Stimulated activated CD8-positive, alpha-beta memory T cell treated with anti-CD3 and anti-CD28 coated beads, Interleukin-7, amount 100 ng/mL, for 4 hours (primary cell): ENCODE results near the gene TXNDC17.
"Not testable (repeated sequence)": the region's sequence is repeated elsewhere in the genome, so short reads cannot be mapped to it uniquely, and the experiment has no call there.

ENCODE experiments used
- DNase-seq, 2 donors: peaks; one replicate each; pipeline ENCODE4 v3.0.0-alpha.2; 2020; ENCODE audit warnings: low read depth in 2 of 2

The TXNDC17 gene

GRCh38 chr17:6640536-6641246, at the start of gene TXNDC17, which contains the start of gene KIAA0753:
Gene TXNDC17 (plus strand): TSS chr17:6641060. CDS start chr17:6641083, 23 bp downstream.
Gene KIAA0753 (minus strand): TSS chr17:6640711. CDS start chr17:6635103, 5,608 bp downstream.
- DNase-seq, result peak; percentile 77 to 90

DNA sequence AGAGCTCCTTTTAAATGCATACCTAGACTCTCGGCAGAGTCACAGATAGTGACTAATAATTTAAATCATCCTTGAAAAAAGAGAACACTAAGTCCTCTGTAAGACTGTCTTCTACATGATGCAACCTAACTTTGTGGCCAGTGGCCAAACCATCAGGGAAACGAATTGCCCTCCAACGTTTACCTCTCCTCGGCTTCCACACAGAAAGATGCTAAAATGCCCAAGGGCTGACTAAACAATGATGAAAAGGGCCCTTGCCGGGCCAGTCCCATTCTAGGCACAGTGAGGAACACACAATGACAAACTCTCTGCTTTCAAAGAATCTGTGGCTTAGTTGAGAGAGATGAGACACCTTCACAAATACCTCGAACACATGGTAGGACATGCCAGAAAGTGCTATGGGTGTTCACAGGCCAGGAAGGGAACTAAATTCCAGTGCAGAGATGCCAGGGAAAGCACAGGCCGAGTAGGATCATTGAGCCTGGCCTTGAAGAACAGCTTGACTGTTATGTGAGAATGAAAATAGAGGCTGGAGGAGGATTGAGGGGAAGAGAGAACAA, 49.2 kb upstream of the TXNDC17 start:
- no peak for DNase-seq

DNA sequence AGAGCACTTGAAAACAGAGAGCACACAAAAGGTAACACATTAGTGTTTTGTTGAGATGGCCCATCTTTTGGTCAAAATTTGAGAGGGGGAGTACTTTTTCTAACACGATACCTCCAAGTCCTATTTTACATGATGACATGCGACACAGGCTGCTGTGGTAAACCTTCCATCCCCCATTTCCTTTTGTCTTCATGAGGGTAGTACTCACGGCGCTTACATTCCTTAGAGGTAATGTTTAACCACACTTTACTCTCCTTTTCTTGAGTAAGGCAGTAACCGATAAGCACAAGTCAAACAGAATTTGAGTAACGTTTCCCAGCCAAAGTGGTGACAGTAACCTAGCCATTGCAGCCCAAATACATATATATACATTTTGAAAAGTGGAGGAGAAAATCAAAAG, 48.7 kb upstream of the TXNDC17 start:
- no peak for DNase-seq

DNA sequence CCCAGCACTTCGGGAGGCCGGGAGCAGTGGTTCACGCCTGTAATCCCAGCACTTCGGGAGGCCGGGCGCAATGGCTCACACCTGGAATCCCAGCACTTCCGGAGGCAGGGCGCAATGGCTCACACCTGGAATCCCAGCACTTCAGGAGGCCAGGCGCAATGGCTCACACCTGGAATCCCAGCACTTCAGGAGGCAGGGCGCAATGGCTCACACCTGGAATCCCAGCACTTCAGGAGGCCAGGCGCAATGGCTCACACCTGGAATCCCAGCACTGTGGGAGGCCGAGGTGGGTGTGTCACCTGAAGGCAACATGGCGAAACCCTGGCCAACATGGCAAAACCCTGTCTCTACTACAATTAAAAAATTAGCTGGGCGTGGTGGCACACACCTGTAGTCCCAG, 47.5 kb upstream of the TXNDC17 start:
- not testable (repeated sequence) for DNase-seq

DNA sequence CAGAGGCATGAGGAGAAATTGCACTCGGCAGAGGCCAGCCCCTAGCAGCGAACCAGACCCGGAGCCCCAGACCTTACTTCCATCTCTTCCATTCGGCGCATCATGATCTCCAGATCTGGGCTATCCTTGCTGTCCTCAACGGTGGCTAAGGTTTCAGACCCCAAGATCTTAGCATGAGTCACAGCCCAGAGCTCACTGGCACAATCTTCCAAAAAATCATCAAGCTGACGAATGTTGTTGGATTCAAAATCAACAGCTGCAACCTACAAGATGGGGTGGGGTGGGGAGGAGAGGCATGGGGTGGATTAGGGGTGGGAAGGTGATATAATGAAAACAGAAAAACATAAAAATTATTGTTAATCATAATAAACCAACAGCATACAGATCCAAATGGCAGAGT, 44.8 kb upstream of the TXNDC17 start:
- DNase-seq, result no peak

DNA sequence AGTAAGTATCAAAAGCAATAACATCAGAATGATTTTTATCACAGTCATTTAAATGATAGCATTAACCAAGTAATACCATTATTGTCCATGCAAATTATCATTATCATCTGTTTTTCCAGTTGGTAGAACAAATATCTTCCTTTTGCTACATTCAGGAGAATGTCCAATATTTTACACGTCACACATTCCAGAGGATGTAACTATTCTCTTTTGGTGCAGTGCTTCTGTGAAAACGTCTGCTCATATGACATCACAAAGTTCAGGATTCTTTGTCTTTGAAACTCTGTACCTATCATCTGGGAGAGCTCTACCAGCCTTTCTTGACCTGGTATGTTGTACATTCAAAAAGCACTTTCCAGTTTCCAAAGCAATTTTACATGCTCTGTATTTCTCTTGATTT, 44.3 kb upstream of the TXNDC17 start:
- no peak for DNase-seq

DNA sequence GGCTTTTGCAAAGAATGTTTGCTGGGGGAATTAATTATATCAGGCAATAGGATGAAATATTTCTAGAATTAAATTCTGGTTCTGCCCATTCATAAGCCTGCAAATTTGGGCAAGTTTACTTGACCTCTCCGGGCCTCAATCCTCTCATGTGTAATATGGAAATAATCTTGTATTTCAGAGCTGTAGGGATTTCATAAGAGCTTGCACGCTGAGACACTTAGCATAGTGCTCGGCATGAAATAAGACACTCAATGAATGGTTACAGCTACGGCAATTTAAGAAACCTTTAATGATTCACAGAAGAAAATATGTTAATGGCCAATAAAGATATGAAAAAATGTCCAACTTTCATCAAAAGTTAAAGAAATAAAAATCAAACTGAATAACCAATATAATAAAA, 43.9 kb upstream of the TXNDC17 start:
- no peak for DNase-seq

GRCh38 chr17:6597727-6598126, 43.1 kb upstream of the TXNDC17 start:
- no peak for DNase-seq

GRCh38 chr17:6599364-6599763, 41.5 kb upstream of the TXNDC17 start:
- DNase-seq, result no peak

DNA sequence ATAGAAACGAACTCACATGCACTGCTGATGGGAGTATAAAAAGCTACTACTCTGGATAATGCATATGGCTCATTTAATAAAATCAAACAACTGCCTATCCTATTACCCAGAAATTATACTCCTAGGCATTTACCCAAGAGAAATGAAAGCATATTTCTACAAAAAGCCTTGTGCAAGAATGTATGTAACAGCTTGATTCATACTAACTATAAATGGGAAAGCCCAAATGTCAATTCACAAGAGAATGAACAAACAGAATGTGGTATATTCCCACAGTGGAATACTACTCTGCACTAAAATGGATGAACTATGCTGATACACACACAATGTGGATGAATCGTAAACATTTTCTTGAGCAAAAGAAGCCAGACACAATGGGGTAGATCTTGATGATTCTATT, 38.7 kb upstream of the TXNDC17 start:
- no peak for DNase-seq

DNA sequence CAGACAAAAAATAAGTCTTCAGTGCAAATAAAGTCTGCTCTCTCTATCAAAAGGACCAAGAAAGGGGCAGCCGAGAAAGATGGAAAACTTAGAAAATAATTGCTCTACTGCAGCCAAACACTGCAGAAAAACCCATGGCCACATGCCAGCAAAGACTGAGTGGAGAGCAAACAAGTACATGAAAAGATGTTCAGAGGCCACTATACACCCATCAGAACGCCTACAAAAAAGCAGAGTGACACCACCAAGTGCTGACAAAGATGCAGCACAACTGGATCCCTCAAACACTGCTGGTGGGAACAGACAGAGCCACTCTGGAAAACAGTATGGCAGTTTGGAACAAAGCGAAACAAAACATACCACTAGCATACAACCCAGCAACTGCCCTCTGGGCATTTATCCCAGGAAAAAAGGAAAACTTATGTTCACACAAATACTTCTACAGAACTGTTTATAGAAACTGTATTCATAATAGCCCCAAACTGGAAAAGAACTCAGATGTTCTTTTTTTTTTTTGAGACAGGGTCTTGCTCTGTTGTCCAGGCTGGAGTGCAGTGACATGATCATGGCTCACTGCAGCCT, 37.0 kb upstream of the TXNDC17 start:
- no peak for DNase-seq

DNA sequence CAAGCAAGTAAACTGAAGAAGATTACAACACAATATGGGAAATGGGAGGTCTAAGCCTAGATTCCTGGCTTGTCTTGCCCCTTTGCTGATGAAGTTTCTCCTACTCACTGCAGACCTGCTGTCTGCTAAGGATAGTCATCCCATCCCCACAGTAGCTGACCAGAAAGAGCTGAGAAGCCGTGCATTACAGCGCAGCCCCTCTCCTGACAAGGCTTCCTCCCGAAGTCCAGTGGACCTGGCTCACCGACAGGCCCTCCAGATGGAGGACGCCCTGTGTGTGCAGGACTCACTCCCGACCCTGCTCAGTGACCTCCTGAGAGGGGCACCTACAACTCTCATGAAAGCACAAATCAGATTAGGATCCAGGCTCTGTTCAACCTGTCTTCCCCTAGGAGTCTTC, 35.7 kb upstream of the TXNDC17 start:
- no peak for DNase-seq

GRCh38 chr17:6608321-6608720, 32.5 kb upstream of the TXNDC17 start:
- no peak for DNase-seq

- DNase-seq, result no peak
Observed at GRCh38 chr17:6610011-6610410, 30.8 kb upstream of the TXNDC17 start.

GRCh38 chr17:6611231-6611630, 29.6 kb upstream of the TXNDC17 start:
- no peak for DNase-seq

GRCh38 chr17:6623941-6624340, 16.9 kb upstream of the TXNDC17 start:
- DNase-seq, result no peak

GRCh38 chr17:6626616-6627015, 14.2 kb upstream of the TXNDC17 start:
- no peak for DNase-seq

GRCh38 chr17:6627019-6627418, 13.8 kb upstream of the TXNDC17 start:
- DNase-seq, result no peak

DNA sequence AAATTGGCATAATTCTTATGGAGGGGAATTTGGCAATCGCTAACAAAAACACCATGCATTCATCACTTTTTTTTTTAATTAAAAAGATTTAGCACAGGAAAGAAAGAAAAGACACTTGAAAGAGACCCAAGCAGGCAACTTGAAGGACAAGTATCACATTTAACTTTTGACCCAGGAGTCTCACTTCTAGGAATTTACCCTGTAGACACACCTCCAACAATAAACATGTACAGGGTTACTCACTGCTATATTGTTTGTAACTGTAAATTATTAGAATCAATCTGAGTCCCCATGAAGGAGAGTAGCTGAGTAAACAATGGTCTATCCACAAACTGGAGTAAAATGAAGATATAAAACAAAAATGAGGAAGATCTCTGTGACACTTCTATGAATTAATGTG, 10.5 kb upstream of the TXNDC17 start:
- no peak for DNase-seq

DNA sequence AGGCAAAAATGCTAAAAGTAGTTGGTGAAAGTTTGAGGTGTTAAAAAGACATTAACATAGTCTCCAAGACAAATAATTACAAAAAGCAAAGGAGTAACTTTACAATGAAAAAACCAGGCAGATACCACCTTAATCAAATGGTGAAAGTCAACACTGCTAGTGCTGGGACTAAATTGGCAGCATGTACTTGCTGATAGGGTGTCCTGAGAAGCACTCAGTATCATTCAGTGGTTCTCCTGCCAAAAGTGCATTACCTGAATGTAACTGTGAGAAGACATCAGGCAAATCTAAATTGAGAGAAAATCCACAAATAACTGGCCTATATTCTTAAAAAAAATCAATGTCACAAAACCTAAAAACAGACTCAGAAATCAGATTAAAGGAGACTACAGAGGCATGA, 8.3 kb upstream of the TXNDC17 start:
- no peak for DNase-seq

DNA sequence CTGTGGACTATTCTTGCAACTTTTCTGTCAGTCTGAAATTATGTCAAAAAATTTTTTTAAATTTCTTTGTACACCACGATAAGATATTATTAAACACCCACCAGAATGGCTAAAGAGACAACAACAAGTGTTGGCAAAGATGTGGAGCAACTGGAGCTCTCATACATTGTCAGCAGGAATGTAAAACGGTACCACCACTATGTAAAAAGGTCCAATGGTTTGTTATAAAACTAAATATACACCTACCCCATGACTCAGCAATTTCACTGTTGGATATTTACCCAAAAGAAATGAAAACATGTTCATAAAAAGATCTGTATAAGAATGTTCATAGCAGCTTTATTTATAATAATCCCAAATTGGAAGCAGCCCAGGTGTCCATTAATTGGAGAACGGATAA, 7.6 kb upstream of the TXNDC17 start:
- no peak for DNase-seq

GRCh38 chr17:6636105-6636504, 4.8 kb upstream of the TXNDC17 start:
- no peak for DNase-seq
